ENCODE data around the gene ACD. TPM values are rescaled to one million over a fixed set of nuclear protein-coding genes. Genes with fewer than 3 reads are reported as not detected.

The ACD gene
- total and polyA plus RNA-seq, 2 of the 4 experiments (the other 2 are of a cell fraction), result 15.6 to 31.1 TPM

- H3K18ac ChIP-seq (ENCODE audit: low read depth, low read length), result peak within 1 kb of the TSS; percentile 60; the same call in 1 of the 2 replicates
- H2AK9ac ChIP-seq (replicated peaks; ENCODE audit: low read depth, low read length, poor library complexity), result peak within 1 kb of the TSS; percentile 83
- H4K5ac ChIP-seq (ENCODE audit: low read depth, low read length), result peak within 1 kb of the TSS; percentile 96
- intact Hi-C loops (cut with micrococcal nuclease), result no loop called here
- H3K56ac ChIP-seq (ENCODE audit: extremely low read depth, insufficient read depth, low read length), result no peak within 1 kb of the TSS
- H3K4me1 ChIP-seq (ENCODE audit: control insufficient read depth, insufficient read depth, low read length), result peaks cover 12% of the 10 kb centered on the region
- peak within 1 kb of the TSS; percentile 79 for H3K9ac ChIP-seq (ENCODE audit: low read depth, low read length)
- peak within 1 kb of the TSS; percentile 14; the same call in 1 of the 2 replicates for H3K23ac ChIP-seq (ENCODE audit: low read depth, low read length)
- H3K9me3 ChIP-seq (ENCODE audit: control insufficient read depth, insufficient read depth, low read length), result no peaks in the 10 kb centered on the region
- CTCF ChIA-PET, result interaction anchor here (0.6 to 1.9 kb wide), 6 partner anchors 13 to 149 kb away, joined by 3 to 20 read pairs (median 4); partner anchors contain the start of gene CTCF
- H3K9me1 ChIP-seq (ENCODE audit: insufficient read depth, low read length), result no peaks in the 10 kb centered on the region
- H4K8ac ChIP-seq (ENCODE audit: low read depth in 2 of 2, low read length in 2 of 2), result peak within 1 kb of the TSS; percentile 97 to 100
- peaks cover 4 to 12% of the 10 kb centered on the region in 2 experiments; a peak in 3 of 4 replicates for H3K79me1 ChIP-seq (ENCODE audit: low read depth in 1 of 2, low read length in 2 of 2)
- peak within 1 kb of the TSS; percentile 33 for H2BK5ac ChIP-seq (ENCODE audit: low read depth, low read length, poor library complexity, severe bottlenecking)
- H3K4ac ChIP-seq (ENCODE audit: low read depth, low read length), result peak within 1 kb of the TSS; percentile 77
- H3K36me3 ChIP-seq (ENCODE audit: control insufficient read depth, insufficient read depth, low read length), result peaks cover 2% of the 10 kb centered on the region; the same call in 1 of the 2 replicates
- no peak within 1 kb of the TSS for H2BK120ac ChIP-seq (ENCODE audit: low read depth, low read length)
- H2AFZ ChIP-seq (replicated peaks; ENCODE audit: low read length, poor library complexity), result peak within 1 kb of the TSS; percentile 96
- DNase-seq (peak; percentile 41), ATAC-seq (ENCODE audit: low read depth) (peak; percentile 66)
- no peak within 1 kb of the TSS for H2BK20ac ChIP-seq (ENCODE audit: low read depth, low read length)
- BruUV-seq (replicated peaks), result no TSS peak
- peak within 1 kb of the TSS; percentile 82 for H3K4me2 ChIP-seq (ENCODE audit: low read depth, low read length)
- WGBS, 2 experiments (ENCODE audit: extremely low coverage in 2 of 2, insufficient read length in 1 of 2), result 22% methylated on average over 53 of the region's 78 CpGs; no CpG with 5 or more reads in 1 of the 2 experiments
- peak within 1 kb of the TSS; percentile 38; the same call in 1 of the 2 replicates for H4K91ac ChIP-seq (ENCODE audit: insufficient read depth, low read depth, low read length)
- in situ Hi-C loops (cut with MboI; ENCODE audit: low sequenced_read_pairs), result loop anchor here (10.0 kb wide), 1 partner anchor 142 kb away; the partner anchor contains the start of gene RIPOR1
- 0 out of 2 replicates have a peak, but pooled peaks cover 2% of the 10 kb centered on the region for H4K20me1 ChIP-seq (ENCODE audit: insufficient read depth, low read length)
- H3K27me3 ChIP-seq (ENCODE audit: control insufficient read depth, insufficient read depth, low read length), result no peaks in the 10 kb centered on the region
- H3K14ac ChIP-seq (replicated peaks; ENCODE audit: low read depth, low read length), result no peak within 1 kb of the TSS
- POLR2A ChIA-PET (ENCODE audit: unreplicated experiment), result no interaction called here
- dilution Hi-C loops (cut with HindIII; ENCODE audit: low sequenced_read_pairs, unreplicated experiment), result no loop called here
- peak within 1 kb of the TSS; percentile 78 for H3K27ac ChIP-seq (ENCODE audit: insufficient read depth, low read length)
- peak within 1 kb of the TSS; percentile 86 for H2AK5ac ChIP-seq (ENCODE audit: low read depth, low read length)
- TF ChIP-seq MAZ (IDR thresholded peaks at IDR 0.05; ENCODE audit: borderline replicate concordance, low read depth, low read length), result peak; percentile 50; the same call in 1 of the 2 replicates
- no peak for TF ChIP-seq BHLHE40 (IDR thresholded peaks at IDR 0.05; ENCODE audit: low read depth, low read length)
- no peak within 1 kb of the TSS for H2BK15ac ChIP-seq (ENCODE audit: low read depth, low read length)
- H3K4me3 ChIP-seq (ENCODE audit: insufficient read depth, low read depth, low read length), result peak within 1 kb of the TSS; percentile 95
These were observed 6.7 kb upstream of the ACD start, which contains the start of the genes C16orf86 and ENKD1 for GRCh38 chr16:67666559-67667452. TSS of gene C16orf86 (plus strand) at chr16:67666814. CDS start at chr16:67666971, 157 bp downstream. TSS of gene ENKD1 (minus strand) at chr16:67666750. CDS start at chr16:67666442, 308 bp downstream.

All from IMR-90 (cell line).